GM10248 (cell line): ENCODE data around the gene ANK3.
A peak's percentile ranks its signal among the peaks of the same experiment; 100 is the strongest.

ENCODE experiments used
- CTCF ChIA-PET: fragments of 300-600 bp; sonication (Branson Sonifier 250); formaldehyde crosslinking; extraction: SDS; loops from one replicate; lab custom pipeline; 2021; ENCODE audit warnings: antibody characterized with exemption; lab: Yijun Ruan, JAX
- POLR2A ChIA-PET: fragments of 350-650 bp; sonication (Branson Sonifier 250); formaldehyde crosslinking; extraction: SDS; loops from one replicate; lab custom pipeline; 2020; ENCODE audit warnings: antibody characterized with exemption; lab: Yijun Ruan, JAX
- DNase-seq: peaks from one replicate; pipeline ENCODE4 v3.0.0; 2012; ENCODE audit errors: extremely low spot score
- CTCF ChIP-seq: IDR thresholded peaks from 2 replicates; pipeline ENCODE4 v1.5.1; 2012; ENCODE audit warnings: mild to moderate bottlenecking, low read depth; ENCODE audit errors: extremely low read depth, missing control alignments, control extremely low read depth

Gene ANK3

GRCh38 chr10:60114765-60115586 lies 274.7 kb downstream of the ANK3 start:
- peak; percentile 35 for TF ChIP-seq CTCF
- peak; percentile 32 for DNase-seq
- CTCF ChIA-PET: interaction anchor here (0.7 to 2.9 kb wide), 19 partner anchors 10 to 331 kb away, joined by 3 to 16 read pairs (median 3); no protein-coding TSS in a partner anchor
- POLR2A ChIA-PET: no interaction called here

GRCh38 chr10:60110739-60111138 lies 278.9 kb downstream of the ANK3 start:
- ChIA-PET CTCF (interaction anchor here (1.0 kb wide), 1 partner anchor 11 kb away, joined by 3 read pairs; no protein-coding TSS in a partner anchor), POLR2A (no interaction called here)
- TF ChIP-seq CTCF: no peak
- no peak for DNase-seq

GRCh38 chr10:60107308-60107976 lies 282.2 kb downstream of the ANK3 start:
- CTCF ChIA-PET: interaction anchor here (1.5 kb wide), 1 partner anchor 10 kb away, joined by 4 read pairs; no protein-coding TSS in a partner anchor
- DNase-seq: no peak
- no peak for TF ChIP-seq CTCF
- POLR2A ChIA-PET: no interaction called here

GRCh38 chr10:60105295-60105695 lies 284.4 kb downstream of the ANK3 start:
- DNase-seq: no peak
- POLR2A ChIA-PET: no interaction called here
- CTCF ChIA-PET: interaction anchor here (2.5 kb wide), 1 partner anchor 9 kb away, joined by 8 read pairs; no protein-coding TSS in a partner anchor
- no peak for TF ChIP-seq CTCF

- no peak for DNase-seq
- ChIA-PET POLR2A (no interaction called here), CTCF (interaction anchor here (0.6 to 6.0 kb wide), 7 partner anchors 14 to 576 kb away, joined by 3 to 24 read pairs (median 3); no protein-coding TSS in a partner anchor)
- TF ChIP-seq CTCF: no peak
Observed at GRCh38 chr10:60101821-60102220, 287.9 kb downstream of the ANK3 start.

GRCh38 chr10:60099998-60100747 lies 289.5 kb downstream of the ANK3 start:
- TF ChIP-seq CTCF: peak; percentile 56
- DNase-seq: peak; percentile 24
- ChIA-PET POLR2A (no interaction called here), CTCF (interaction anchor here (0.7 to 6.0 kb wide), 13 partner anchors 9 to 617 kb away, joined by 3 to 24 read pairs (median 4); no protein-coding TSS in a partner anchor)
